Suprapubic skin (tissue), 4 donors: ENCODE data around the gene PARP16. TPM values are rescaled to one million over a fixed set of nuclear protein-coding genes. Genes with fewer than 3 reads are reported as not detected.

Source experiments
- DNase-seq, 2 donors: peaks; one replicate each; pipeline ENCODE4 v3.0.0-alpha.2; 2019; ENCODE audit warnings: low spot score in 2 of 2
- H3K27ac ChIP-seq: fragments of 200-600 bp; sonication (generic); one replicate; pipeline ENCODE4 v1.5.1; 2019
- H3K27me3 ChIP-seq: fragments of 200-600 bp; sonication (generic); one replicate; pipeline ENCODE4 v1.5.1; 2019
- H3K36me3 ChIP-seq: fragments of 200-600 bp; sonication (generic); one replicate; pipeline ENCODE4 v1.5.1; 2019
- H3K4me1 ChIP-seq: fragments of 200-600 bp; sonication (generic); one replicate; pipeline ENCODE4 v1.5.1; 2019
- H3K4me3 ChIP-seq: fragments of 200-600 bp; sonication (generic); one replicate; pipeline ENCODE4 v1.5.1; 2019; ENCODE audit warnings: mild to moderate bottlenecking
- H3K9me3 ChIP-seq: fragments of 200-600 bp; sonication (generic); one replicate; pipeline ENCODE4 v1.5.1; 2019
- CTCF ChIP-seq, 2 donors: fragments of 200-600 bp in 1 of 2; fragments of 450-650 bp in 1 of 2; sonication (generic) in 1 of 2; IDR thresholded peaks; one replicate each; pipeline ENCODE4 v1.5.1; 2016 to 2019; ENCODE audit warnings: antibody characterized with exemption in 2 of 2, mild to moderate bottlenecking in 1 of 2, moderate library complexity in 1 of 2
- EP300 ChIP-seq: sonication (generic); formaldehyde crosslinking; IDR thresholded peaks from one replicate; pipeline ENCODE4 v1.6.1; 2017; ENCODE audit warnings: antibody characterized with exemption
- POLR2A ChIP-seq, 2 donors: fragments of 450-650 bp; IDR thresholded peaks; one replicate each; pipeline ENCODE4 v1.6.1; 2017; ENCODE audit warnings: antibody characterized with exemption in 2 of 2, mild to moderate bottlenecking in 2 of 2, moderate library complexity in 2 of 2
- POLR2AphosphoS5 ChIP-seq, 3 donors: sonication (generic); formaldehyde crosslinking; IDR thresholded peaks; one replicate each; pipeline ENCODE4 v1.6.1; 2017; ENCODE audit warnings: antibody characterized with exemption in 3 of 3
- WGBS: methylation state at CpG from one replicate; pipeline ENCODE4 v1.1.5; 2018; 5-methylcytosine and 5-hydroxymethylcytosine counted together
- total RNA-seq, 4 donors: library from RNA; depleted of rRNA; stranded (reverse); fragments of >200 nt; gene quantifications; one replicate each; pipeline ENCODE4 v1.1.0, GENCODE V29; 2016

Gene PARP16
- total RNA-seq, 4 donors from 2014 or later = 8.2 to 16.7 (median 11.7) TPM

DNA sequence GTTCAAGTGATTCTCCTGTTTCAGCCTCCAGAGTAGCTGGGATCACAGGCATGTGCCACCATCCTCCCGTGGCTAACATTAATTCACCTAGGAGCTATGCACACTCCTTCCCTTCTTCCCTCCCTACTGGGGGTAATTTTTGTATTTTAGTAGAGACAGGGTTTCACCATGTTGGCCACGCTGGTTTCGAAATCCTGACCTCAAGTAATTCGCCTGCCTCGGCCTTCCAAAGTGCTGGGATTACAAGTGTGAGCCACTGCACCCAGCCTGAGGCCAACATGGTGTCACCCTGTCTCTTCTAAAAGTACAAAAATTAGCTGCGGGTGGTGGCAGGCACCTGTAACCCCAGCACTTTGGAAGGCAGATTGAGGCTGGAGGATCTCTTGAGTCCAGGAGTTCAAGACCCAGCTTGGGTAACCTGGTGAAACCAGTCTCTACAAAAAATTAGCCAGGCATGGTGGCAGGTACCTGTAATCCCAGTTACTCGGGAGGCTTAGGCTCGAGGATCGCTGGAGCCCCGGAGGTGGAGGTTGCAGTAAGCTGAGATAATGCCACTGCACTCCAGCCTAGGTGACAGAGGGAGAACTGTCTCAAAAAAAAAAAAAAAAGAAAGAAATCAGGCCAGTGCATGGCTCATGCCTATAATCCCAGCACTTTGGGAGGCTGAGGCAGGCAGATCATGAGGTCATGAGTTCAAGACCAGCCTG is 23.9 kb upstream of the PARP16 start:
- Histone ChIP-seq H3K27ac (no peak overlapping the region), H3K9me3 (no peaks in the 10 kb centered on the region), H3K4me1 (no peaks in the 10 kb centered on the region), H3K27me3 (no peaks in the 10 kb centered on the region), H3K36me3 (no peaks in the 10 kb centered on the region), H3K4me3 (no peak overlapping the region)
- no peak for DNase-seq
- WGBS = 89% methylated on average over 10 of the region's 10 CpGs
- TF ChIP-seq POLR2AphosphoS5 (IDR thresholded peaks at IDR 0.05) (no peak), CTCF (IDR thresholded peaks at IDR 0.05) (no peak), POLR2A (IDR thresholded peaks at IDR 0.05) (no peak), EP300 (no peak)

GRCh38 chr15:65309882-65310418 is 23.3 kb upstream of the PARP16 start:
- Histone ChIP-seq H3K27ac (no peak overlapping the region), H3K27me3 (no peaks in the 10 kb centered on the region), H3K4me3 (no peak overlapping the region), H3K36me3 (no peaks in the 10 kb centered on the region), H3K4me1 (peaks cover 5% of the 10 kb centered on the region), H3K9me3 (no peaks in the 10 kb centered on the region)
- no peak for DNase-seq
- no peak for TF ChIP-seq CTCF (IDR thresholded peaks at IDR 0.05)
- no peak for TF ChIP-seq POLR2AphosphoS5 (IDR thresholded peaks at IDR 0.05)
- TF ChIP-seq EP300 = no peak
- no peak for TF ChIP-seq POLR2A (IDR thresholded peaks at IDR 0.05)
- WGBS = 89% methylated on average over 9 of the region's 12 CpGs

GRCh38 chr15:65307978-65308377 is 21.3 kb upstream of the PARP16 start:
- Histone ChIP-seq H3K4me3 (no peak overlapping the region), H3K36me3 (no peaks in the 10 kb centered on the region), H3K27me3 (no peaks in the 10 kb centered on the region), H3K4me1 (peaks cover 14% of the 10 kb centered on the region), H3K9me3 (no peaks in the 10 kb centered on the region), H3K27ac (no peak overlapping the region)
- 53% methylated on average over 6 of the region's 6 CpGs for WGBS
- TF ChIP-seq POLR2AphosphoS5 (IDR thresholded peaks at IDR 0.05) (no peak), CTCF (IDR thresholded peaks at IDR 0.05) (no peak), EP300 (no peak), POLR2A (IDR thresholded peaks at IDR 0.05) (no peak)
- DNase-seq = no peak

DNA sequence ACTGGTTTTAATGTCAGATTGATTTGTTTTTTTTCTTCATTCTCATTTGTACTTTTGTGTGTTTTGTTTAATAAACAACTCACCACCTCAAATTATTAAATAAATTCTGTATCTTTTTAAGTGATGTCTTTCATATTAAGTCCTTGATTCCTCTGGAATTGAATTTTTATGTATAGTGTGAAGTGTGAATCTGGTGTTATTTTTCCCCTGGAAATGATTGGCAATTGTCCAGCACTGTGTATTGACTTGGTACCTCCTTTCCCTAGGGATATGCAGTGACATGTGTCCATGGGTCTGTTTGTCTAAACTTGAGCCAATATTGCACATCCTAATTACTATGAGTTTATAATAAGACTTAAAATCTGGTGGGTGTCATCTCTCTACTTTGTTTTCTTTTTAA is 19.9 kb upstream of the PARP16 start:
- H3K4me3 ChIP-seq = no peak overlapping the region
- DNase-seq = no peak
- H3K9me3 ChIP-seq = no peaks in the 10 kb centered on the region
- TF ChIP-seq POLR2A (IDR thresholded peaks at IDR 0.05) (no peak), CTCF (IDR thresholded peaks at IDR 0.05) (no peak), EP300 (no peak), POLR2AphosphoS5 (IDR thresholded peaks at IDR 0.05) (no peak)
- H3K27ac ChIP-seq = no peak overlapping the region
- no peaks in the 10 kb centered on the region for H3K36me3 ChIP-seq
- H3K27me3 ChIP-seq = no peaks in the 10 kb centered on the region
- peaks cover 14% of the 10 kb centered on the region for H3K4me1 ChIP-seq

- TF ChIP-seq POLR2A (IDR thresholded peaks at IDR 0.05) (no peak), POLR2AphosphoS5 (IDR thresholded peaks at IDR 0.05) (no peak), CTCF (IDR thresholded peaks at IDR 0.05) (no peak), EP300 (no peak)
- peaks cover 14% of the 10 kb centered on the region for H3K4me1 ChIP-seq
- no peaks in the 10 kb centered on the region for H3K9me3 ChIP-seq
- no peak overlapping the region for H3K27ac ChIP-seq
- no peaks in the 10 kb centered on the region for H3K36me3 ChIP-seq
- no peak overlapping the region for H3K4me3 ChIP-seq
- DNase-seq = no peak
- WGBS = 71% methylated on average over 3 of the region's 3 CpGs
- no peaks in the 10 kb centered on the region for H3K27me3 ChIP-seq
Observed at GRCh38 chr15:65305776-65306175, 19.1 kb upstream of the PARP16 start.
